PC-9 (cell line): ENCODE results near the gene OSM.

Source experiments
- EZH2 ChIP-seq: fragments of 200-600 bp; sonication (generic); IDR thresholded peaks from 2 replicates; pipeline ENCODE4 v1.8.0; 2017; ENCODE audit warnings: antibody characterized with exemption, low read depth
- TF ChIP-seq, protein P1 (sequence below): fragments of 200-600 bp; sonication (generic); conservative IDR thresholded peaks from 2 replicates; pipeline ENCODE4 v1.6.1; 2017; ENCODE audit warnings: mixed run types, antibody characterized with exemption, mild to moderate bottlenecking, moderate library complexity

DNA sequence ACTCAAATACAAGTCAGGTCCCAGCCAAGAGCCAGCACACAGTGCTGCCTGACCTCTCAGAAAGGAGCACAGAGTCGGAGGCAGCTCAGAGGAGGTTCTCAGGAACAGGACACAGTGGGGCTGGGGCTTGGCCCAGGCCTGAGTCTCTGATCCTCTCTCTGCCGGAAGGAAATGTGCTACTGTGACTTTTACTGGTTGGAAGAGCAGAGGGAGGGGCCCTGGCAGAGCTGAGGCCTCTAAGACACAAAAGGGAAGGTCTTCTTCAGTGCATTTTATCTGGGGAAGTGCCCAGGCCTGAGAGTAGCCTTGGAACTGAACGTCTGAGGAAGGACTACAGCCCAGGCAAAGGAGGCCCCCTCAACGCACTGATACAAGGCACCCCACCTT is 38.9 kb upstream of the OSM start:
- no peak for TF ChIP-seq EZH2
- TF ChIP-seq, protein P1, sequence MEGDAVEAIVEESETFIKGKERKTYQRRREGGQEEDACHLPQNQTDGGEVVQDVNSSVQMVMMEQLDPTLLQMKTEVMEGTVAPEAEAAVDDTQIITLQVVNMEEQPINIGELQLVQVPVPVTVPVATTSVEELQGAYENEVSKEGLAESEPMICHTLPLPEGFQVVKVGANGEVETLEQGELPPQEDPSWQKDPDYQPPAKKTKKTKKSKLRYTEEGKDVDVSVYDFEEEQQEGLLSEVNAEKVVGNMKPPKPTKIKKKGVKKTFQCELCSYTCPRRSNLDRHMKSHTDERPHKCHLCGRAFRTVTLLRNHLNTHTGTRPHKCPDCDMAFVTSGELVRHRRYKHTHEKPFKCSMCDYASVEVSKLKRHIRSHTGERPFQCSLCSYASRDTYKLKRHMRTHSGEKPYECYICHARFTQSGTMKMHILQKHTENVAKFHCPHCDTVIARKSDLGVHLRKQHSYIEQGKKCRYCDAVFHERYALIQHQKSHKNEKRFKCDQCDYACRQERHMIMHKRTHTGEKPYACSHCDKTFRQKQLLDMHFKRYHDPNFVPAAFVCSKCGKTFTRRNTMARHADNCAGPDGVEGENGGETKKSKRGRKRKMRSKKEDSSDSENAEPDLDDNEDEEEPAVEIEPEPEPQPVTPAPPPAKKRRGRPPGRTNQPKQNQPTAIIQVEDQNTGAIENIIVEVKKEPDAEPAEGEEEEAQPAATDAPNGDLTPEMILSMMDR, result no peak
